ENCODE data around the gene ZNF346. TPM values are rescaled to one million over a fixed set of nuclear protein-coding genes. Genes with fewer than 3 reads are reported as not detected.

ZNF346 gene
- total RNA-seq, 1 experiment from 2014 or later, result 18.4 TPM

- POLR2A ChIA-PET, result interaction anchor here (0.7 kb wide), 1 partner anchor 30 kb away, joined by 7 read pairs; no protein-coding TSS in a partner anchor
- Mint-ChIP-seq H3K36me3 (no peaks in the 10 kb centered on the region), H3K4me3 (peak overlapping the region; percentile 8)
Observed at GRCh38 chr5:177071666-177072385, 49.3 kb downstream of the ZNF346 start.

GRCh38 chr5:177077335-177077734 lies 54.8 kb downstream of the ZNF346 start:
- peak; percentile 33; the same call in 1 of the 2 replicates for TF ChIP-seq USF1 (CRISPR knock-in tag; IDR thresholded peaks at IDR 0.05)
- TF ChIP-seq ZNF263 (CRISPR knock-in tag; IDR thresholded peaks at IDR 0.05; ENCODE audit: low read depth), result no peak
- TF ChIP-seq USF2 (CRISPR knock-in tag; IDR thresholded peaks at IDR 0.05), result peak; percentile 65
- no peak for TF ChIP-seq ZNF423 (CRISPR knock-in tag; IDR thresholded peaks at IDR 0.05)
- 0 out of 2 replicates have a peak, but pooled peaks have one; percentile 12 for TF ChIP-seq GTF2I (CRISPR knock-in tag; conservative IDR thresholded peaks at IDR 0.05)
- Mint-ChIP-seq H3K4me1 (no peaks in the 10 kb centered on the region), H3K27me3 (ENCODE audit: low read depth) (no peaks in the 10 kb centered on the region), H3K27ac (0 out of 2 replicates have a peak overlapping the region, but pooled peaks have one; percentile 17), H3K4me3 (no peak overlapping the region), H3K36me3 (no peaks in the 10 kb centered on the region), H3K9me3 (no peaks in the 10 kb centered on the region)
- ChIA-PET CTCF (interaction anchor here (2.0 kb wide), 1 partner anchor 10 kb away, joined by 14 read pairs; the partner anchor contains the start of gene FGFR4), POLR2A (interaction anchor here (1.0 kb wide), 1 partner anchor 9 kb away, joined by 4 read pairs; no protein-coding TSS in a partner anchor)
- no peak for DNase-seq (ENCODE audit: low spot score)
- ATAC-seq, result peak; percentile 64

More at GRCh38 chr5:177071666-177072385, 49.3 kb downstream of the ZNF346 start:
- peak; percentile 88 for TF ChIP-seq CTCF (IDR thresholded peaks at IDR 0.05)
- TF ChIP-seq ESRRA (CRISPR knock-in tag; IDR thresholded peaks at IDR 0.05; ENCODE audit: borderline replicate concordance), result no peak
- ATAC-seq, result peak; percentile 91
- Mint-ChIP-seq H3K27me3 (ENCODE audit: low read depth) (no peaks in the 10 kb centered on the region; the same call in 1 of the 2 replicates), H3K9me3 (no peaks in the 10 kb centered on the region), H3K4me1 (peaks cover 3% of the 10 kb centered on the region), H3K27ac (peak overlapping the region; percentile 22)
- CTCF ChIA-PET, result interaction anchor here (0.5 to 8.9 kb wide), 45 partner anchors 8 to 1057 kb away, joined by 3 to 156 read pairs (median 4); partner anchors contain the start of genes FGFR4 and TSPAN17
- DNase-seq (ENCODE audit: low spot score), result peak; percentile 76

GRCh38 chr5:177079606-177080005 lies 57.1 kb downstream of the ZNF346 start:
- ChIA-PET CTCF (interaction anchor here (1.0 to 2.5 kb wide), 2 partner anchors 8 to 32 kb away, joined by 3 to 12 read pairs; no protein-coding TSS in a partner anchor), POLR2A (no interaction called here)
- peaks cover 7% of the 10 kb centered on the region for H3K4me1 Mint-ChIP-seq
- DNase-seq (ENCODE audit: low spot score), result no peak
- TF ChIP-seq TEAD4 (CRISPR knock-in tag; IDR thresholded peaks at IDR 0.05) (no peak), ARID4B (CRISPR knock-in tag; IDR thresholded peaks at IDR 0.05; ENCODE audit: borderline replicate concordance) (no peak), ERG (CRISPR knock-in tag; IDR thresholded peaks at IDR 0.05) (no peak), PRDM15 (CRISPR knock-in tag; IDR thresholded peaks at IDR 0.05) (no peak), GABPB1 (CRISPR knock-in tag; IDR thresholded peaks at IDR 0.05) (no peak), FOXJ3 (CRISPR knock-in tag; IDR thresholded peaks at IDR 0.05; ENCODE audit: borderline replicate concordance) (no peak), ATF2 (CRISPR knock-in tag; IDR thresholded peaks at IDR 0.05; ENCODE audit: borderline replicate concordance, low read depth) (no peak), NR2C2 (CRISPR knock-in tag; IDR thresholded peaks at IDR 0.05) (no peak)
- H3K27ac Mint-ChIP-seq, result no peak overlapping the region
- H3K4me3 Mint-ChIP-seq, result no peak overlapping the region
- no peak for ATAC-seq
- no peaks in the 10 kb centered on the region; the same call in 1 of the 2 replicates for H3K27me3 Mint-ChIP-seq (ENCODE audit: low read depth)
- H3K36me3 Mint-ChIP-seq, result no peaks in the 10 kb centered on the region
- no peaks in the 10 kb centered on the region for H3K9me3 Mint-ChIP-seq

Measured in WTC11 (cell line).